HepG2 (cell line): ENCODE measurements around the gene ZNF607. TPM values are rescaled to one million over a fixed set of nuclear protein-coding genes. Genes with fewer than 3 reads are reported as not detected.

Experiments
- HMG20B ChIP-seq: conservative IDR thresholded peaks from 2 replicates; pipeline ENCODE4 v1.6.1; 2016; ENCODE audit warnings: missing genetic modification reagents, missing compliant biosample characterization
- HNRNPH1 ChIP-seq: fragments of 200-400 bp; formaldehyde crosslinking; optimal IDR thresholded peaks from 2 replicates; pipeline ENCODE3; 2017; ENCODE audit warnings: mild to moderate bottlenecking, low read depth, low read length
- U2AF2 ChIP-seq: fragments of 200-400 bp; formaldehyde crosslinking; IDR thresholded peaks from 2 replicates; pipeline ENCODE4 v1.6.1; 2017; ENCODE audit warnings: low read depth, mild to moderate bottlenecking, low read length
- ZBTB2 ChIP-seq: sonication (generic); formaldehyde crosslinking; IDR thresholded peaks from 2 replicates; pipeline ENCODE4 v1.8.0; 2022; ENCODE audit warnings: low read depth, missing genetic modification reagents
- ZNF224 ChIP-seq: sonication (generic); formaldehyde crosslinking; IDR thresholded peaks from 2 replicates; pipeline ENCODE4 v1.5.0; 2020; ENCODE audit warnings: mild to moderate bottlenecking, missing genetic modification reagents
- ZNF3 ChIP-seq: IDR thresholded peaks from 2 replicates; pipeline ENCODE4 v1.7.0; 2017; ENCODE audit warnings: inconsistent platforms
- ZNF546 ChIP-seq: sonication (generic); formaldehyde crosslinking; conservative IDR thresholded peaks from 2 replicates; pipeline ENCODE4 v1.8.1; 2023; ENCODE audit warnings: mild to moderate bottlenecking, missing genetic modification reagents
- ZNF609 ChIP-seq: sonication (generic); formaldehyde crosslinking; IDR thresholded peaks from 2 replicates; pipeline ENCODE4 v1.4.0; 2020; ENCODE audit warnings: mild to moderate bottlenecking, missing genetic modification reagents, borderline replicate concordance
- ZNF816 ChIP-seq: sonication (generic); formaldehyde crosslinking; IDR thresholded peaks from 2 replicates; pipeline ENCODE4 v1.8.0; 2022; ENCODE audit warnings: missing genetic modification reagents, mild to moderate bottlenecking, borderline replicate concordance
- ZSCAN12 ChIP-seq: sonication (generic); formaldehyde crosslinking; IDR thresholded peaks from 2 replicates; pipeline ENCODE4 v1.9.0; 2021; ENCODE audit warnings: mild to moderate bottlenecking, missing genetic modification reagents
- polyA plus RNA-seq, 8 experiments: library from polyadenylated mRNA; depleted of rRNA in 3 of 8; stranded (reverse) in 7 of 8; unstranded in 1 of 8; fragments of >200 nt; fragmentation: Illumina TruSeq in 4 of 8; extraction: Trizol in 4 of 8; gene quantifications; 2 replicates each; pipeline versions ENCODE4 v1.2.1 to v1.2.3, GENCODE V29; 2011 to 2016; ENCODE audit warnings: low read depth in 4 of 8, missing spikeins in 1 of 8, mixed read lengths in 1 of 8; ENCODE audit not compliant: insufficient read depth in 1 of 8
- total RNA-seq, 5 experiments: library from RNA; depleted of rRNA; stranded (reverse); fragments of >200 nt; fragmentation: Illumina TruSeq; extraction: Trizol; gene quantifications; 2 replicates each; pipeline ENCODE4 v1.2.3, GENCODE V29; 2016; ENCODE audit warnings: low read depth in 1 of 5
- TF ChIP-seq, protein P1 (sequence below): sonication (generic); formaldehyde crosslinking; IDR thresholded peaks from one replicate; pipeline ENCODE4 v1.5.1; 2020; ENCODE audit warnings: mild to moderate bottlenecking, missing genetic modification reagents; ENCODE audit errors: not compliant biosample characterization
- TF ChIP-seq, protein P2 (sequence below): sonication (generic); formaldehyde crosslinking; IDR thresholded peaks from 2 replicates; pipeline ENCODE4 v1.5.0; 2020; ENCODE audit warnings: missing genetic modification reagents

Gene ZNF607
- total and polyA plus RNA-seq, 2 of the 13 experiments (the other 11 are each of a cell fraction or from before 2014, with no cell fraction given), result 3.8 to 8.3 TPM

DNA sequence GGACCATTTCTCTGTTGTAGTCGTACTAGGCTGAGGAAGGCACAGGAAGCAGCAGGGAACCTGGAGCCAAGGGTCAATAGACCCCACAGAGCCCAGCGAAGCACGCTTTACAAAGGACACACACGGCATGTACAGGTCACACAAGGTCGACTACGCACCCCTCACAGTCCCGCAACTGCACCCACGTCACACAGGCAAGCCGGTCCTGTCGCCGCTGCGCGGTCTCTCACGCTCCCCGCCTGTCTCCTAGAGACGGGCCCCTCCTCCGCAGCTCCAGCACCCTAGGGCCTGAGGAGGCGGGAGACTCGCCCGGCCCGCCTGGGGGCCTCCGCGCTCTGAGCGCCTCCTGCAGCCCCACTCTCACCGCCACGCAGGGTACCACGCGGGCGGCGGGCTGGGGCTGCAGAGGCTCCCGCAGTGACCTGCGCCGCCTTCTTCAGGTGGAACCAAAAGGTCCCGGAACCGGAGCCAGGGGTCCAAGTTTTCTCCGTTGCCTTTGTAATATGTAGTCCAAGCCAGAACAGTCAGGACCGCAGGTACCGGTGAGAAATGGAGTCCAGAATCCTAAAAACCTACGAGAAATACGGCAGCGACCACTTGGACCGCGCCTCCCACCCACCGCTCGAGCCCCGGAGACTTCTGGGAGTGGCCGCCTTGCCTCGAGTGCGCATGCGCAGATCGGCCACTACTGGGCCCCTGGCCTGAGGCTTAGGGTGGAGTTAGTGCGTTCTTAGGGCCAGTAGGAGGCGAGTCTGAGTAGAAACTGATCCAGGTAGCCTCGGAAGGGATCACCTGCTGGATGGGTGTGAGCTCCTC lies at the start of gene ZNF607 (continued):
- TF ChIP-seq, protein P1, sequence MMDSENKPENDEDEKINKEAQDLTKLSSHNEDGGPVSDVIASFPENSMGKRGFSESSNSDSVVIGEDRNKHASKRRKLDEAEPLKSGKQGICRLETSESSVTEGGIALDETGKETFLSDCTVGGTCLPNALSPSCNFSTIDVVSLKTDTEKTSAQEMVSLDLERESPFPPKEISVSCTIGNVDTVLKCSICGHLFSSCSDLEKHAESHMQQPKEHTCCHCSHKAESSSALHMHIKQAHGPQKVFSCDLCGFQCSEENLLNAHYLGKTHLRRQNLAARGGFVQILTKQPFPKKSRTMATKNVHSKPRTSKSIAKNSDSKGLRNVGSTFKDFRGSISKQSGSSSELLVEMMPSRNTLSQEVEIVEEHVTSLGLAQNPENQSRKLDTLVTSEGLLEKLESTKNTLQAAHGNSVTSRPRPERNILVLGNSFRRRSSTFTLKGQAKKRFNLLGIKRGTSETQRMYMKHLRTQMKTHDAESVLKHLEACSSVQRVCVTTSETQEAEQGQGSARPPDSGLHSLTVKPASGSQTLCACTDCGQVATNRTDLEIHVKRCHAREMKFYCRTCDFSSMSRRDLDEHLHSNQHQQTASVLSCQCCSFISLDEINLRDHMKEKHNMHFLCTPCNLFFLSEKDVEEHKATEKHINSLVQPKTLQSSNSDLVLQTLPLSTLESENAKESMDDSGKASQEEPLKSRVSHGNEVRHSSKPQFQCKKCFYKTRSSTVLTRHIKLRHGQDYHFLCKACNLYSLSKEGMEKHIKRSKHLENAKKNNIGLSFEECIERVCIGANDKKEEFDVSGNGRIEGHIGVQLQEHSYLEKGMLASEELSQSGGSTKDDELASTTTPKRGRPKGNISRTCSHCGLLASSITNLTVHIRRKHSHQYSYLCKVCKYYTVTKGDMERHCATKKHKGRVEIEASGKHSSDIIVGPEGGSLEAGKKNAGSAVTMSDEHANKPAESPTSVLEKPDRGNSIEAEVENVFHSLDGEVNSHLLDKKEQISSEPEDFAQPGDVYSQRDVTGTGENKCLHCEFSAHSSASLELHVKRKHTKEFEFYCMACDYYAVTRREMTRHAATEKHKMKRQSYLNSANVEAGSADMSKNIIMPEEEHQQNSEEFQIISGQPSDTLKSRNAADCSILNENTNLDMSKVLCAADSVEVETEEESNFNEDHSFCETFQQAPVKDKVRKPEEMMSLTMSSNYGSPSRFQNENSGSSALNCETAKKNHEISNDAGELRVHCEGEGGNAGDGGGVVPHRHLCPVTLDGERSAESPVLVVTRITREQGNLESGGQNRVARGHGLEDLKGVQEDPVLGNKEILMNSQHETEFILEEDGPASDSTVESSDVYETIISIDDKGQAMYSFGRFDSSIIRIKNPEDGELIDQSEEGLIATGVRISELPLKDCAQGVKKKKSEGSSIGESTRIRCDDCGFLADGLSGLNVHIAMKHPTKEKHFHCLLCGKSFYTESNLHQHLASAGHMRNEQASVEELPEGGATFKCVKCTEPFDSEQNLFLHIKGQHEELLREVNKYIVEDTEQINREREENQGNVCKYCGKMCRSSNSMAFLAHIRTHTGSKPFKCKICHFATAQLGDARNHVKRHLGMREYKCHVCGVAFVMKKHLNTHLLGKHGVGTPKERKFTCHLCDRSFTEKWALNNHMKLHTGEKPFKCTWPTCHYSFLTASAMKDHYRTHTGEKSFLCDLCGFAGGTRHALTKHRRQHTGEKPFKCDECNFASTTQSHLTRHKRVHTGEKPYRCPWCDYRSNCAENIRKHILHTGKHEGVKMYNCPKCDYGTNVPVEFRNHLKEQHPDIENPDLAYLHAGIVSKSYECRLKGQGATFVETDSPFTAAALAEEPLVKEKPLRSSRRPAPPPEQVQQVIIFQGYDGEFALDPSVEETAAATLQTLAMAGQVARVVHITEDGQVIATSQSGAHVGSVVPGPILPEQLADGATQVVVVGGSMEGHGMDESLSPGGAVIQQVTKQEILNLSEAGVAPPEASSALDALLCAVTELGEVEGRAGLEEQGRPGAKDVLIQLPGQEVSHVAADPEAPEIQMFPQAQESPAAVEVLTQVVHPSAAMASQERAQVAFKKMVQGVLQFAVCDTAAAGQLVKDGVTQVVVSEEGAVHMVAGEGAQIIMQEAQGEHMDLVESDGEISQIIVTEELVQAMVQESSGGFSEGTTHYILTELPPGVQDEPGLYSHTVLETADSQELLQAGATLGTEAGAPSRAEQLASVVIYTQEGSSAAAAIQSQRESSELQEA, result no peak
- TF ChIP-seq ZNF816 (no peak), HMG20B (CRISPR knock-in tag) (no peak), ZBTB2 (CRISPR knock-in tag) (no peak), HNRNPH1 (peak; percentile 74), ZNF546 (no peak), ZNF224 (CRISPR knock-in tag) (no peak; the same call in 1 of the 2 replicates), ZNF3 (CRISPR knock-in tag) (no peak), ZSCAN12 (CRISPR knock-in tag) (0 out of 2 replicates have a peak, but pooled peaks have one; percentile 26), U2AF2 (no peak), ZNF609 (no peak)
- TF ChIP-seq, protein P2, sequence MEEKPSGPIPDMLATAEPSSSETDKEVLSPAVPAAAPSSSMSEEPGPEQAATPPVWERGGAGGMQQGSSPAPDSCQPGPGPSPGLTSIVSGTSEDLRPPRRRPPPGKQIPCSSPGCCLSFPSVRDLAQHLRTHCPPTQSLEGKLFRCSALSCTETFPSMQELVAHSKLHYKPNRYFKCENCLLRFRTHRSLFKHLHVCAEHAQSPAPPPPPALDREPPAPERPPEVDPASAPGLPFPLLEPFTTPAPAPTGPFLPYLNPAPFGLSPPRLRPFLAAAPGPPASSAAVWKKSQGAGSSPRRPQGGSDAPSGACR (CRISPR knock-in tag), result no peak
